Stimulated activated CD4-positive, alpha-beta T cell treated with anti-CD3 and anti-CD28 coated beads, Interleukin-4, amount 100 ng/mL, for 48 hours (primary cell): ENCODE results near the gene RSU1.
"Not testable (repeated sequence)": the region's sequence is repeated elsewhere in the genome, so short reads cannot be mapped to it uniquely, and the experiment has no call there.

Experiments used
- DNase-seq, 2 donors: peaks; one replicate each; pipeline ENCODE4 v3.0.0-alpha.2; 2020; ENCODE audit warnings: low read depth in 2 of 2

The RSU1 gene

GRCh38 chr10:16780338-16780880 is 36.8 kb downstream of the RSU1 start:
- DNase-seq: no peak

GRCh38 chr10:16779384-16779915 is 37.8 kb downstream of the RSU1 start:
- DNase-seq: peak; percentile 56 to 74

- DNase-seq: no peak
Measured at GRCh38 chr10:16777473-16778370, 39.5 kb downstream of the RSU1 start.

- DNase-seq: no peak
Measured at GRCh38 chr10:16776896-16777295, 40.3 kb downstream of the RSU1 start.

- no peak for DNase-seq
Measured at GRCh38 chr10:16773334-16773733, 43.9 kb downstream of the RSU1 start.

- DNase-seq: no peak
Measured at GRCh38 chr10:16770670-16771069, 46.6 kb downstream of the RSU1 start.

- no peak for DNase-seq
Measured at GRCh38 chr10:16770141-16770540, 47.1 kb downstream of the RSU1 start.

- no peak for DNase-seq
Measured at GRCh38 chr10:16769331-16769730, 47.9 kb downstream of the RSU1 start.

GRCh38 chr10:16768702-16769101 is 48.5 kb downstream of the RSU1 start:
- DNase-seq: no peak

- DNase-seq: no peak
Measured at GRCh38 chr10:16765509-16766375, 51.5 kb downstream of the RSU1 start.

- no peak for DNase-seq
Measured at GRCh38 chr10:16761300-16761699, 55.9 kb downstream of the RSU1 start.

GRCh38 chr10:16756561-16757221 is 60.5 kb downstream of the RSU1 start:
- no peak for DNase-seq

GRCh38 chr10:16754765-16755164 is 62.5 kb downstream of the RSU1 start:
- no peak for DNase-seq

- DNase-seq: not testable (repeated sequence)
Measured at GRCh38 chr10:16752849-16753248, 64.4 kb downstream of the RSU1 start.

GRCh38 chr10:16752099-16752498 is 65.1 kb downstream of the RSU1 start:
- DNase-seq: no peak

GRCh38 chr10:16751244-16751643 is 66.0 kb downstream of the RSU1 start:
- no peak for DNase-seq

- no peak for DNase-seq
Measured at GRCh38 chr10:16750461-16750860, 66.8 kb downstream of the RSU1 start.

- no peak for DNase-seq
Measured at GRCh38 chr10:16748749-16749148, 68.5 kb downstream of the RSU1 start.

- DNase-seq: no peak
Measured at GRCh38 chr10:16746856-16747255, 70.4 kb downstream of the RSU1 start.

GRCh38 chr10:16745061-16745460 is 72.2 kb downstream of the RSU1 start:
- no peak for DNase-seq

- DNase-seq: no peak
Measured at GRCh38 chr10:16742165-16742960, 74.9 kb downstream of the RSU1 start.
